Measurements from ENCODE around the gene COLEC12.

Gene COLEC12

GRCh38 chr18:341102-341501 is 159.4 kb downstream of the COLEC12 start:
- no peak overlapping the region for H3K4me3 ChIP-seq (ENCODE audit: control insufficient read depth, low read depth, low read length)
- DNase-seq (ENCODE audit: low read depth) = no peak
- TF ChIP-seq CTCF (IDR thresholded peaks at IDR 0.05; ENCODE audit: control insufficient read depth, insufficient read depth, low read depth, low read length, missing control alignments) = no peak

- H3K4me3 ChIP-seq (ENCODE audit: control insufficient read depth, low read depth, low read length) = no peak overlapping the region
- TF ChIP-seq CTCF (IDR thresholded peaks at IDR 0.05; ENCODE audit: control insufficient read depth, insufficient read depth, low read depth, low read length, missing control alignments) = no peak
- DNase-seq (ENCODE audit: low read depth) = no peak
These were observed 160.5 kb downstream of the COLEC12 start for GRCh38 chr18:340044-340443.

- no peak for DNase-seq (ENCODE audit: low read depth)
- TF ChIP-seq CTCF (IDR thresholded peaks at IDR 0.05; ENCODE audit: control insufficient read depth, insufficient read depth, low read depth, low read length, missing control alignments) = no peak
- no peak overlapping the region for H3K4me3 ChIP-seq (ENCODE audit: control insufficient read depth, low read depth, low read length)
These were observed 161.3 kb downstream of the COLEC12 start for GRCh38 chr18:339200-339599.

GRCh38 chr18:336713-337112 is 163.8 kb downstream of the COLEC12 start:
- no peak for DNase-seq (ENCODE audit: low read depth)
- no peak overlapping the region for H3K4me3 ChIP-seq (ENCODE audit: control insufficient read depth, low read depth, low read length)
- no peak for TF ChIP-seq CTCF (IDR thresholded peaks at IDR 0.05; ENCODE audit: control insufficient read depth, insufficient read depth, low read depth, low read length, missing control alignments)

- no peak for TF ChIP-seq CTCF (IDR thresholded peaks at IDR 0.05; ENCODE audit: control insufficient read depth, insufficient read depth, low read depth, low read length, missing control alignments)
- DNase-seq (ENCODE audit: low read depth) = no peak
- no peak overlapping the region for H3K4me3 ChIP-seq (ENCODE audit: control insufficient read depth, low read depth, low read length)
These were observed 164.8 kb downstream of the COLEC12 start for GRCh38 chr18:335733-336132.

- H3K4me3 ChIP-seq (ENCODE audit: control insufficient read depth, low read depth, low read length) = no peak overlapping the region
- no peak for DNase-seq (ENCODE audit: low read depth)
- no peak for TF ChIP-seq CTCF (IDR thresholded peaks at IDR 0.05; ENCODE audit: control insufficient read depth, insufficient read depth, low read depth, low read length, missing control alignments)
These were observed 165.8 kb downstream of the COLEC12 start for GRCh38 chr18:334575-335132.
